GM19372 (cell line): ENCODE data around the gene MC2R.
"Not testable (repeated sequence)": the region's sequence is repeated elsewhere in the genome, so short reads cannot be mapped to it uniquely, and the experiment has no call there.

Experiments
- ATAC-seq: cut with Tn5 transposase; IDR thresholded peaks from one replicate; pipeline ENCODE4 v1.9.1; 2021; ENCODE audit warnings: mild to moderate bottlenecking, low read depth, moderate library complexity; ENCODE audit not compliant: unreplicated experiment

MC2R gene

DNA sequence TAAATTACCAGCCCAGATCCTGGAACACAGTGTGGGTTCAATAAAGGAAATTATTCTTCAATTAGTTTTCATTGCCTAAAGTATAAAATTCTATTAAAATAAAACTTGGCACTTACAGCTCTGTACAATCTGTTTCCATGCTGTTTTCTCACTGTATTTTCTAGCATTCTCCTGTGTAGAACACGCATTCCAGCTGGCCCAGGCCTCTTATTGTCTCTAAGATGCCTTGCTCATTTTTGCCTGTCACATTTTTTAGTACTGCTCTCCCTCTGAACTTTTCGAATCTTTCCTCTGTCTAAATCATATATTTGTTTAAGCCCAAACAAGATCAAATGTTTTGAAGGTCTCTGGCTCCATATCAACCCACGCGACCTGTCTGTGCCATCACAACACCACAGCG, 20.8 kb downstream of the MC2R start:
- ATAC-seq, result no peak

DNA sequence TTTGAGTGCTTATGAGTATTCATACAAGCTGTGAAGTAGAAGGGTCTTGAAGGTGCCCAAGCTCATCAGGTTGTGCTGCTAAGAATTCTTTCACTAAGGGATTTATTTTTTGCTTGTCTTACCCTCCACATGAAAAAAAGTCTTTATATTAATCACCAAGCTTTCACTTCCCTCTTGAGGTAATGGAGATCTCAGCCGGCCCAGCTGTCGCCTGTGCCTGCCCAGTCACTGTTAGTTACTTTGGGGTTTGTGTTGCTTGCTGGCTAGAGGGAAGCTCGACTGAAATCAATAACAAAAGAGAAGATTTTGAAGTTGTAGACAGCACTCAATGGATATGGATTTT, 21.9 kb downstream of the MC2R start:
- peak; percentile 98 for ATAC-seq

DNA sequence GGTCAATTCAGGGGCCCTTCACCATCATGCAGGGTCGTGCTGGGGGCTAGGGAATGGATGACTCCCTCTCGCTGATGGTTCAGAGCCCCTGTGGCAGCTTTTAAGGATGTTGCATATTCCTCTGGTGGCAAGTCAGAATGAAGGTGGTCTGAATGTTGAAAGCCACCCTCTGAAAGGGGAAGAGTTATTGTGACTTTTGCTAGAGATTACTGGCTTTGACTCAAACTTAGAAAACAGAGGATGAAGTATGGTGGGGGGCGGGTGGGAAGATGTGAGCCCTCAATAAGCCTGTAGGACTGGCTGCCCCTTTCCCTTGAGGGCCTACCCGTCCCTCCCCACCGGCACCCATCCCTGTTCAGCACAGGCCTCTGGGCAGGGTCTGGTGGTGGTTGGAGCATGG, 23.2 kb downstream of the MC2R start:
- no peak for ATAC-seq

DNA sequence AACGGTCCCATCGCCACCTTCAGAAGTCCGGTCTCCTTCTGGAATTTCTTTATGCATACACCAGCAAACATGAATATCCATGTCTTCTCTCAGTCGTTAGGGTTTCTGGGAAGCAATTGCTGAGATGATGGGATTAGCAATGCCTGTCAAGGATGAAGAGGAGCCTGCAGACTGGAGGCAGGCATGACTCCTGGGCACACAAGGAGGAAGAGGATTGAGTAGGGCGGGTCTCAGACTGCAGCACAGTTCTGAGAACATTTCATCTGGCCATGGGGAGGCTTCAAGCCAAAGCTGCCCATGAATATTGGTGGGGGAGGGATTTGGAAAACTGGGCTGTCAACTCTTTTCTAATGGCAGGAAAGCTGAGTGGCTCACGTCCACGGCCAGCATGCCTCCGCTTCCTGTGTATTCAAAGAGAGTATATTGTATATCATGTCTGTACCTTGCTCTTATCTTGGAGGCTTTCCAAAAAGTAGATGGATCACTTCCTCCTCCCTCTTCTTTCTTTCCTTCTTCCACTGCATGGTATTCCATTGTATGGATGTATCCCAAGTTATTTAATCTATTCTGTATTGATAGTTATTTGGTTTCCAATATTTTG, 24.5 kb downstream of the MC2R start:
- ATAC-seq, result no peak

DNA sequence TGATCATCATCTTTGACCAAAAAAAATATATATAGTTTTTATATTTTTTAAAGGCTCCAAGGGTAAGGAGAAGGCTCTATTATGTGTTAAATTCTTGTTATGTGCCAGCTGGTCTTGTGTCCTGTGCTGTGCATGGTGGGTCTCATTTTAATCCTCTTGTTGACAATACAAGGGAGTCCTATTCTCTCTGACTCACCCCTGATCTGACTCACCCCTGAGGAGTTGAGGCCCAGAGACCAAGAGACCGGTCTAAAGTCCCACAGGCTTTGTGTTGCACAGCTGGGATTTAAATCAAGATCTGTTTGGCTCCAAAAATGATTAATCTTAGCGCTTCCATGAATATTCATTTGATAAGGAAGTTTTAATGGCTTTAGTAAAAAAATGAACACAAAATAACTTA, 25.7 kb downstream of the MC2R start:
- ATAC-seq, result no peak

DNA sequence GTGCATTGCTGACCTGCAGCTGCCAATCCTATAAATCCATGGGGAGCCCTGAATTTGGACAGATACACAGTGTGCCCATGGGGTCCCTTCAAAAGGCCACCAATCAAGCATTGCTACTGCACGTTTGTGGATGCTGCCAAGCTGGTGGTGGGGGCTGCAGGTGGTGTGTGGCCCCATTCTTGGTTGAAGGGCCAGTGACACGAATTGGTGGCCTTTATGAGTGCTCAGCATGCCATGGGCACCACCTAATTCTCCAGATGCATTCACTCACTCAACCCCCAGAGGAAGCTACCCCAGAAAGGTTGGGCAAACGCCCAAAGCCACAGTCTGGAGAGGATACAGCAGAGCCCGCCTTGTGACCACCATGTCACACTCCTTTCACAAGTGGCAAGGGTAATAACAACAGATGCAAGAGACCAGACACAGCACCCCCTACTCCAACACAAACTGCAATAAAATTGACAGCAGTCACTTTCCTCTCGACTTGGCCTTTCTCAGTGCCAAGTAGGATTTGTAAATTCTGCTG, 27.1 kb downstream of the MC2R start:
- no peak for ATAC-seq

- ATAC-seq, result no peak
Measured at GRCh38 chr18:13885009-13885408, 30.3 kb downstream of the MC2R start.

- no peak for ATAC-seq
Measured at GRCh38 chr18:13879937-13880336, 35.4 kb downstream of the MC2R start.

GRCh38 chr18:13879492-13879891, 35.8 kb downstream of the MC2R start:
- no peak for ATAC-seq

- ATAC-seq, result no peak
Measured at GRCh38 chr18:13878857-13879256, 36.5 kb downstream of the MC2R start.

DNA sequence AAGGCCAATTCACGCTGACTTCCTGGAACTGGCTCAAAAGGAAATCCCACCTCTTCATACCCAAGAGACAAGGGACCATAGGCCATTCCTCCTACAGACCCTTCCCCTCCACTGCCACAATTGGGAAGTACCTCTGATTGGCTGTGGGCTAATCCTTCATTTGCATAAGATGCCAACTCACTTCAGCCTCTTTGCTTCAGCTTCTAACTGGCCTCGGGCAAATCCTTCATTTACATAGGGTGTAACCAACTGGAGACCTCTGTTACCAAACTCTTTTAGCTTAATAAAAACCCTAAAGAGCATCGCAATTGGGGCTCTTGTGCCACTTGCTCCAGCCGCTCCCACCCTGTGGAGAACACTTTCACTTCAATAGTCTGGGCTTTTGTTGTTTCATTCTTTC, 38.2 kb downstream of the MC2R start:
- no peak for ATAC-seq

- no peak for ATAC-seq
Measured at GRCh38 chr18:13874558-13874957, 40.8 kb downstream of the MC2R start.

DNA sequence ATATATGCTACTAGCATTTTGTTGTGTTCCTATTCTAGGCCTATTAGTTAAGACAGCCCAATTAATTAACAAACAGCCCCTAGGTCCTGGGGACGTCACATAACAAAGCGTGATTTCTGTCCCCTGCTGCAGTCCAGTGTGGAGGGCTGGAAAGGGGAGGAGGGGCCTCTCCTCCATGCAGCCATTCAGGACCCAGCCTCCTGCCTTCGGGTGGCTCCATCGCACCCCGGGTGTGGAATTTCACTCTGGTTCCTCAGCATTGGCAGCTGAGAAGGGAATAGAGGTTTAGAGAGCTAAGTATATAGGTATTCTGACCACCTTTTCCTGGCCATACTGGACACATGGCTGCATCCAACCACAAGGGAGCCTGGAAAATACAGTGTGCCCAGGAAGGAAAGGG, 42.4 kb downstream of the MC2R start:
- no peak for ATAC-seq

GRCh38 chr18:13872373-13872772, 43.0 kb downstream of the MC2R start:
- ATAC-seq, result no peak

DNA sequence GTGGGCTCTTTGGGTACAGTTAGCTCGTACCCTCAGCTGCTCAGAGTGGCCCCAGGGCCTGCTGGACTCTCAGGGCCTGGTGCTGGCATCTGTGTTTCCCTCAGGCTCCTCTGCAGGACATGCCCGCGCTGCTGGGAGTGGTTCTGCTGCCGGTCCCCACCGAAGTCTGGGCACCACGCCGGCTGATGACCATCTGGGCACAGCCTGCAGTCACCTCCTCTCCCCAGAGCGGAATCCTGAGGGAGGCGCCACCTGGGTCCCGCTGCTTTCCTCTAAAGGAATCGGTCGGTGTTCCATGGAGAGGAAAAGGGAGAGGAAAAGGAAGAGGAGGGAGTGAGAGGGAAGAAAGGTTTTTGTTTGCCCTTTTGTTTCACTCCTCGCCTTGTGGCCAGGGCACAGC, 43.6 kb downstream of the MC2R start:
- no peak for ATAC-seq

DNA sequence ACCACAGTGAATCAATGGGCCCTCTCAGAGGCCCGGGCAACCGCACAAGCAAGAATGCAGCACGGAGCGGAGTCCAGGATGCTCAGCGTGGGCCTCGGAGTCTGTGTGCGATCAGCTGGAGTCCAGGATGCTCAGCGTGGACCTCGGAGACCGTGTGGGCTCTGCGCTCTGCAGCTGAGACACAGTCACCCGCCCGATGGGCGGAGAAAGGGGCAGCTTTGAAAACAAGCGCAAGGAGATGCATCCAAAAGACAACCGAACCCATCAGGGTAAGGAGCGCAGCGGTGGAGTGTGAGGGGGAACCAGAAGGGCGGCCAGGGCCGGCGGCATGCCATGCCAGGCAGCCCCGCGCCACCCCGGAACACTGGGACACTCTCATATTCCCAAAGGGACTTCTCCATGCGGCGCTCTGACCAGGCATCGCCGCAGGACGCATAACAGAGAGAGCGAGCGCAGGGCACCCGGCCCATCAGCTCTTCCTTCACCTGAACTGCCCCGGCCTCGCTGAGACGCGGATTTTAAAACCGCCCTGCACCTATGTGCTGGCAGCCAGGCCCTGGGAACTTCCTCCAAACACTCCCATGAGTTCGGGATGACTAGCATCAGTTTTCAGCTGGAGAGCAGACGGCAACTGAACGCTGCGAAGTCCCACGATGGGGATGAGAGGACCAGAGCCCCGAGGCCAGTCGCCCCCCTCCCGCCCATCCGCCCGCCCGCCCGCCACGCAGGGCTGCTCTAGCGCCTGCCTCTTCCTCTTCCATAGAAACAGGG, 46.6 kb downstream of the MC2R start:
- no peak for ATAC-seq

GRCh38 chr18:13862898-13863297, 52.4 kb downstream of the MC2R start:
- ATAC-seq, result not testable (repeated sequence)

- ATAC-seq, result no peak
Measured at GRCh38 chr18:13849791-13850190, 65.5 kb downstream of the MC2R start.

GRCh38 chr18:13836559-13836958, 78.8 kb downstream of the MC2R start:
- ATAC-seq, result no peak

DNA sequence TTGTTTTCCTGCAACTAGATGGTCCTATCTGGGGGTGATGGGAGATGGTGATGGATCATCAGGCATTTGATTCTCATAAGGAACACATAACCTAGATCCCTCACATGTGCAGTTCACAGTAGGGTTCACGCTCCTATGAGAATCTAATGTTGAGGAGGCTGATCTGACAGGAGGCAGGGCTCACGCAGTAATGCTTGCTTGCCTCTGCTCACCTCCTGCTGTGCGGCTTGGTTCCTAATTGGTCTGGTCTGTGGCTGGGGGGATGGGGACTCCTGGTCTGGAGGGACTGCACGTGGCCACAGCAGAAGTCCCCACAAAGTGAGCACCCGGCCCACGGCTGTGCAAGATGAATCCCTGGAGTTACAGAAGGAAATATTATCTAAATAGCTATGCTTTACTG, 80.1 kb downstream of the MC2R start:
- no peak for ATAC-seq

DNA sequence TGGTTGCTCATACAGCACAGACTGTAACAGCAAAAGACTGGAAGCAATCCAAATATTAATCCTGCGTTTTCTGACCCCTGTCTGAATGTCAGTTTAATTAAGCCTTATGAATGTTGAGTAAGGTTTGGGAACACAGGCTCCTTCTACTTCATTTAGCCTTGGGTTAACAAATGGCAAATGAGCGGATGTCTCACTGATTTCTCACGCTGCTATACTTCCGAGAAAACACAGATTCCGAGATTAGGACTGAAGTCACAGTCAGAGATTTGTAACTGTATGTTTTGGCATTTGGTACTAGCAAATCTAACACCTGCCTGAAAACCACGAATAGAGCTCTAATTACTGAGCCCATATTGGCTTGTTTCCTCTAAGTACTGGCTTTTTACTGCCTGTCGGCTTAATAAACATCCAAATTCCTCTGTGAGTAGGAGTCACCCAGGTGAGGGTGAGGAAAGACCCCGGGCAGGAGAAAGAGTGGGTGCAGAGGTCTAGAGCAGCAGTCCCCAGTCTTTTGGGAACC, 80.8 kb downstream of the MC2R start:
- no peak for ATAC-seq
